Measurements from ENCODE around the gene IL1R2.
"Not testable (repeated sequence)": the region's sequence is repeated elsewhere in the genome, so short reads cannot be mapped to it uniquely, and the experiment has no call there.

Gene IL1R2

DNA sequence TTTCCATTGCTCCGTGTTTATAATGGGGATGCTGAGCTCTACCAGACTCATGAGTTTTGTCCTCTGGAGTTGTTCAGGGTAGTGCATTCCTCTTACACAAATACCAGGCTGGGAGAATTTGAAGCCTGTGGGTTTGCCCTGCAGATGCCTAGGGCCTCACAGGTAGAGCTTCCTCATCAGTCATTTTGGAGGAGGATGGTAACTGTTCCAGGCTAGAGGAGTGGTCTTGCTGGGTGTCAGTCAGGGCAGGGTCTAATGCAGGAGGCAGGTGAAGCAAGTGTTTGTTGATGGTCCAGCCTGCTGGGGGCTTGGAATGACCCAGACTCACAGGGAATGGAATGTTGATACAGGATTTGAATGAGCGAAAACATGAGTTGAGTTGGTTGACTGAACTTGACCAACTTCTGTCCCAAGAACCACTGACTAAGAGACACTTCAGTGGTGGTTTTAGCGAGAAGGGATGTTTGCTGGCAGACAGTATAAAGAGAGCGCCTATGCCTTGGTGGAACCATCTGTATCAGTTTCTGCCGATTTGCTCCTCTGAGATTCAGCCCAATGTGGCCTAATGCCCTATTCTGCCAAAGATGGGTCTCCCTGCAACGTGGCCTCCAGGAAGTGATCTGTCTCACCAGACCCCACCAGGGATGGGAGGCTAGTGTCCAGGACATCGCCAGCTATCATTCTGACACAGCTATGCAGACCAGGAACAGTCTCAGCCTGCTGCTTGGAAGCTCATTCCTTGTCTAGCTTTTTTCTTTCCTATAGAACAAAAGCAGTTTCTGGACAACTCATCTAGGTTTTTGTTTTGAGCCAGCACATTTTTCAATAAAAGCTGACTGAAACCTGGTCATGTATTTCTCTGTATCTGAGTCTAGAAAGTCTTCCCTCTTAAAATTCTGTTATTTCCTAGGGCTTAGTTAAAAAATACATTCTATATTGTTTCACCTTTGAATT lies 9.3 kb downstream of the IL1R2 start:
- no peak for DNase-seq

DNA sequence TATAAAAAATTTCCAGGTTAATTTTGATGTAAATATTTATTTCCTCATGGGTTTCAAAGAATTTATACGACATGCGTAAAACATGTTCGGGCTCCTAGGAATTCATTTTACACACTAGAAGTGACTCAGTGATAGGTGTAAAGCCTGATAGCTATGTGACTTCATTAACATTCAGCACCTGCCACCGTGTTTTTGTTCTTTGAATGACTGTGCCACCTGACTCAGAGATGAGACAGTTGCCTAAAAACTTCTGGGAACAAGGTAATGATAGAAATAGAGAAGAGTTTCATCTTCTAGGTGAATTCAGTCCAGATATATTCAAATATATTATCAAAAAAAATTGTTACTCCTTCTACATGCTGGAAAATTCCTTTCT lies 10.0 kb downstream of the IL1R2 start:
- no peak for DNase-seq

DNA sequence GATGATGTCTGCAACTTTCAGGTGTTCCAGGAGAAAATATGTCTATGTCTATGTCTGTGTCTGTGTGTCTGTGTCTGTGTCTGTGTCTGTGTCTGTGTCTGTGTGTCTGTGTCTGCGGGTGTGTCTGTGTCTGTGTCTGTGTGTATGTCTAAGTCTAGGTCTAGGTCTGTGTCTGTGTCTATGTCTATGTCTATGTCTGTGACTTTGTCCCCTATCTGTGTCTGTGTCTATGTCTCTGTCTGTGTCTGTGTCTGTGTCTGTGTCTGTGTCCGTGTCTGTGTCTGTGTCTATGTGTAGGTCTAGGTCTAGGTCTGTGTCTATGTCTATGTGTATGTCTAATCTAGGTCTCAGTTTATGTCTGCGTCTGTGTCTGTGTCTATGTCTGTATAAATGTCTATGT lies 10.5 kb downstream of the IL1R2 start:
- DNase-seq = no peak

DNA sequence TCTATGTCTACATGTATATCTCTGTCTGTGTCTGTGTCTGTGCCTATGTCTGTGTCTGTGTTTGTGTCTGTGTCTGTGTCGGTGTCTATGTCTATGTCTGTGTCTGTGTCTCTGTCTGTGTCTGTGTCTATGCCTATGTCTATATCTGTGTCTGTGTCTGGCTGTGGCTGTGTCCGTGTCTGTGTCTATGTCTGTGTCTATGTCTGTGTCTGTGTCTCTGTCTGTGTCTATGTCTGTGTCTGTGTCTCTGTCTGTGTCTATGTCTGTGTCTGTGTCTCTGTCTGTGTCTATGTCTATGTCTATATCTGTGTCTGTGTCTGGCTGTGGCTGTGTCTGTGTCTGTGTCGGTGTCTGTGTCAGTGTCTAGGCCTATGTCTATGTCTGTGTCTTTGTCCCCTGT lies 11.1 kb downstream of the IL1R2 start:
- DNase-seq = not testable (repeated sequence)

DNA sequence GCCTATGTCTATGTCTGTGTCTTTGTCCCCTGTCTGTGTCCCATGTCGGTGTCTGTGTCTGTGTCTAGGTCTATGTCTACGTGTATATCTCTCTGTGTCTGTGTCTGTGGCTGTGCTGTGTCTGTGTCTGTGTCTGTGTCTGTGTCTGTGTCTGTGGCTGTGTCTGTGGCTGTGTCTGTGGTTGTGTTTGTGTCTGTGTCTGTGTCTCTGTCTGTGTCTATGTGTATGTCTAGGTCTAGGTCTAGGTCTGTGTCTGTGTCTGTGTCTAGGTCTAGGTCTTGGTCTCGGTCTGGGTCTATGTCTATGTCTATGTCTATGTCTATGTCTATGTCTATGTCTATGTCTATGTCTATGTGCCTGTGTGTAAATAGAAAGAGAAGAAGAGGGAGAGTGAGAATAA lies 11.9 kb downstream of the IL1R2 start:
- DNase-seq = no peak

DNA sequence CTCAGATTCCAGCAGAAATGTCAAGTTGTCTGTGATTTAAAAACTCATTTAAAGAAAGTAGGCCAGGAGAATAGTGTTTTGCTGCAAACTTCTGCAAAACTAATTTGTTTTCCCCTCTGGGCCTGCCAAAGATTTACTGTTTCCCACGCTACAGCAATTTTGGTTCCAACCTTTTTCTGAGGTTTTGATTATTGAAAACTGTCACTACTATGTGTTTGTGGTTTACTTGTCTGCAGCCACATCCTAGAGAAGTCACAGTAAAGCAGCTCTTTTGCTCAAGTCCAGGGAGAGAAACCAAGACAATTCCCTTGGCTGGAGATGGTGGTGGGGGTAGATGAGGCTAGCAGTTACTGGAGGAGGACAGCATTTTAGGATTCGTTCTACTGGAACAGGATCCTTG lies 12.8 kb downstream of the IL1R2 start:
- no peak for DNase-seq

DNA sequence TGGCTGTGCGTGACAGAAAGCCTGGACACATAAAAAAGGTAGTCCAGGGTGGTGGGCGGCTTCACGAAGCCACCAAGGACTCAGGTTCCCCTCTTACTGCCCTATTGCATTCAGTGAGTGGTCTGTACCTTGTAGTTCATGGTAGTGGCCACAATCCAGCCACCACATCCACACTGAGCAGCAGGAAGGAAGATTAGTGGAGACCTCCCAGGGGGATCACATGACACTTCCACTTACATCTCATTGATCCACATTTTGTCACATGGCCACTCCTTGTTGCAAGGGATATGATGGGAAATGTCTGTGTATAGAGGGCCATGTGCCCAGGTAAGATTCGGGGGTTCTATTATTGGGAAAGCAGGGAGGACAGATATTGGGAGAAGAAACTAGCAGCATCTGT lies 13.7 kb downstream of the IL1R2 start:
- no peak for DNase-seq

DNA sequence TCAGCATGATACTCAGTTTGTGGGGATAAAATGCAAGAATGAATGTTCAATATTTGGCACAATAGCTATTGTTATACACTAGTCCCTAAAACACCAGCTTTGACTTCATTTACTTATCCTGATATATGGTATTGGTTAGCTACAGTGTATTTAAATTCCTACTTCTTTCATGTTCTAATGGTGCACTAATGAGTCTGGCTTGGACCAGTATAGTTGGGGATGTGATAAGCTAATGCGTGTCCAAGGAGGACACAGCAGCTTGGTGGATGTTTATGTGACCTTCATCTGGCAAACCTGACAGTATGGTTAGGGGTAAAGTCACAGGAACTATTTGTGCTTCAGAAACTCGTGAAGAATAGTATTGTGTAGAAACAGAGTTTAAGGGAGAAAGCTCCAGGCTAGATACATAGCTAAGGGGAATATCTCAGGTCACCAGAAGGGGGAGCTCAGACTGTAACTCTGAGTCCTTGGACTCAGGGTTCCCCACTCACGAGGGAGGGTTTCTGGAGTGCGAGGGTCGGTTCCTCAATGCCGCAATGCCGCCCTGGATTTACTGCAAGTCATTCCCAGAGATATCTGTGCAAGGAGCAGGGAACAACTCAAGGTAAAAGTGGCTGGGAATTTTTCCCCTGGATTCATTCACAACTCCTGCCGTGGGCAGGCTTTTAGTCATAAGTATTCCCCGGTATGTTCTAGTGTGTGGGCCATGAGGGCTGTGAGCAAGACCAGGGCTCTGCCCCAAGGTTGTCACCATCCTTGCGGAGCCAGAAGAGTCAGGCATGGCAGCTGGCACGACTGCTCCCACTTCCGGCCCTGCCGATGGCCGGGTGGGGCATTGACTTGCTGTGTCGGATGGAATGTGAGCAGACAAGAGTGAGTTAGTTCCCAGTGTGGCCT lies 14.5 kb downstream of the IL1R2 start:
- DNase-seq = no peak

DNA sequence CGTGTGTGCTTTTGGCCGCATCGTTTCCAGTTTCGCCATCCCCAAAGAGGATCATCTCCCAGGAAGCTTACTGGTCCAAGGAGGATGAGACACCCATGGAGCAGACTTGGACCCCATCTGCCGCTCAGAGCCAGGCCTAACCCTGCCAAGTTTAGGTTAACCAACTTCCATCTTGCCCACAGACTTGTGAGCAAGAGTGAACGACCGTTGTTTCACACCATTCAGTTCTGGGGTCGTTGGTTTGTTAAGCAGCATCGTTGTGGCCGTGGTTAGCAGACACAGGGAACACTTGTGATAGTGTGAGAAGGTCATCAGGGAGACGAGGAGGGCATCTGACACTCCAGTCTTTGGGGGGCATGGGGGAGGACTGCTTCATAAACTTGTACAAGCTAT lies 15.1 kb downstream of the IL1R2 start:
- no peak for DNase-seq

DNA sequence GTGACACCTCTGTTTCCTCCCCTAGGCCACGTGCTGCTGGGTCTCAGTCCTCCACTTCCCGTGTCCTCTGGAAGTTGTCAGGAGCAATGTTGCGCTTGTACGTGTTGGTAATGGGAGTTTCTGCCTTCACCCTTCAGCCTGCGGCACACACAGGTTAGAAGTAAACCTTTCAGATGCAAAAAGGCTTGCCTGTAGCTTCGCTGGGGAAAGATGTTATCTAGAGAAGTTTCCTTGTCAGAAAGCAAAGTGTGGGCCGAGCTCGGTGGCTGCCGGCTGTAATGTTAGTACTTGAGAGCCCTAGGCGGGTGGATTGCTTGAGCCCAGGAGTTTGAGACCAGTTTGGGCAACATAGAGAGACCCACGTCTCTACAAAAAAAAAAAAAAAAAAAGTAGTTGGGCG lies 16.7 kb downstream of the IL1R2 start:
- DNase-seq = no peak

DNA sequence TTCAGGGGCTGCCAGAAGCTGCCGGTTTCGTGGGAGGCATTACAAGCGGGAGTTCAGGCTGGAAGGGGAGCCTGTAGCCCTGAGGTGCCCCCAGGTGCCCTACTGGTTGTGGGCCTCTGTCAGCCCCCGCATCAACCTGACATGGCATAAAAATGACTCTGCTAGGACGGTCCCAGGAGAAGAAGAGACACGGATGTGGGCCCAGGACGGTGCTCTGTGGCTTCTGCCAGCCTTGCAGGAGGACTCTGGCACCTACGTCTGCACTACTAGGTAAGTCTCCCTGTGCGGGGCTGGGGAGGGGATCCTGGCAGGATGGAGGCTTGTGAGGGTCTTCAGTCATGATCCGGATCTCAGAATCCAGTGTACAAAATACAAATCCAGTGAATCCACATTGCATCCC lies 17.8 kb downstream of the IL1R2 start:
- DNase-seq = no peak

DNA sequence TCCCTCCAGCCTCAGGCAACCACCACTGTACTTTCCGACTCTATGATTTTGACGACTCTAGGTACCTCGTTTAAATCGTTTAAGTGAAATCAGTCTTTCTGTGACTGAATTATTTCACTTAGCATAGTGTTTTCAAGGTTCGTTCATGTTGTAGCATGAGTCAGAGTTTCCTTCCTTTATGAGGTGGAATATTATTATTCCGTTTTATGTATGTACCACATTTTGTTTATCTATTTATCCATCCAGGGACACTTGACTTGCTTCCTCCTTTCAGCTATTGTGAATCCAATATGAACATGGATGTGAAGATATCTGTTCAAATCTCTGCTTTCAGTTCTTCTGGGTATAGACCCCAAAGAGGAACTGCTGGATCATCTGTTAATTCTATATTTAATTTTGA lies 19.1 kb downstream of the IL1R2 start:
- DNase-seq = no peak

DNA sequence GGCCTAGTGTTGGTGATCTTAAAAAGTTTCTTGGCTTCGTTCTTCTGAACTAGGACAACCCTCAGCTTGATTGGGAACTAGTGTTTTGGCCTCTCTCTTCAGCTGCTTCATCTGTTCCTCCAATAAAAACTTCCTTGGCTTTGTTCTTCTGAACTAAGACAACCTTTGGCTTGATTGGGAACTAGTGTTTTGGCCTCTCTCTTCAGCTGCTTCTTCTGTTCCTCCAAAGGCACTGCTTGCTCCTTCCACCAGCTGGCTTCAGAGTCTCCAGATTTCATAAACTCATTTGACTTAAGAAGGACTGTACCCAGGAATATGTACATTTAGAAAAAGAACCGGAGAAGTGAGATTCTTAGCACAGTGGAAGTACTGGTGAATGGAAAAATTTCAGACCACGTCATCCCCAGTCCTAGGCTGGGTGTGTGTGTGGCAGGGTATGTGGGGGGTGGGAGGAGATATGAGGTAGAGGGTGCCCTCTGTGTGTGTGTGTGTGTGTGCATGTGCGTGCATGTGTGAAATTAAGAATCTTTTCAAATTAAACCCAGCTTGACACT lies 20.4 kb downstream of the IL1R2 start:
- DNase-seq = no peak

DNA sequence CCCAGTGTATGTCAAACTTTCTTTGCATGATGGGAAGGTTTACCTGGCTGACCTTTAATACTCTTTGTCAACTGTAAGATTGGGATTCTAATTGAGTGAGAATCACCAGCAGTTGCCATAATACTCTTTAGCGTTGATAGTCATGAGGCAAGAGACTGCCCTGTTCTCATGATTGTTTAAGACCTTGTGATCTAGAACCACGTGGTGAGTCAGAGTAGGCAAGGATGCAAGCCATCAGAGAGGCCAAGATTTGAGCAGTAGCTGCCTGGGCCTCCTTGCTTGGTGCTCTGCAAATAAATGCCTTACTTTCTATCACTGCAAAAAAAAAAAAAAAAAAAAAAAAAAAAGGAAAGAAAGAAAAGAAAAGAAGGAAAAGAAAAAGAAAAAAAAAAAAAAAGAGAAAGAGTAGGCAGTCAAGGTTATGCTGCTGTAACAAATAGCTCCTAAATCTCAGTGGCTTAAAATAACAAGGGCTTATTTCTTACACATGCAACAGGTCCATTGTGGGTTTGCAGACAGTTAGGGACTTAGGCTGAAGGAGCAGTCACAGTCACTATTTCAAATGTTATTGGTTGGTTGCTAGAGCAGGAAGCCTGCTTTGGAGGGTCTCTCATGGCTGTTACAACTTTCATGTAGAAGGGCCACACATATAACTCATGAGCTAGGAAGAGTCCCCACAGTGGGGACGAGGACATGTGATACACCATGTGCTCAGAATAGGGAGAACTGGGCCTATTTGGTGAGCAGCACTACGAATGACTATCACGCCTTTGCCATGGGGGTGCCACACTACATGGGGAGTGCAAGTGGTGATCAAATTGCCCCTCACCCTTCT lies 21.7 kb downstream of the IL1R2 start:
- DNase-seq = no peak

DNA sequence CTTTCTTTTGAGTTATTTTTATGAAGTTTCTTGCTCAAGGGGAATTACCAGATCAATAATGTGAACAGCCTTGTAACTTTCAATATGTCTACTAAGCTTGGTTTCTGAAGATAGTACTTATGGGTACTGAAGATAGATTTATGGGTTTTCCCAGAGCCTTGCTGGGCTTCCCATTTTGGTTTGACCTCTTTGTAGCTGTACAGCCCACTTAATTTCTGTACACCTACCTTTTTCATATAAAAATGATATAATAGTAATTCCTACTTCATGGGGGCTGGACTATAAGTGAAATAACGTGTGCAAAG lies 22.2 kb downstream of the IL1R2 start:
- DNase-seq = no peak

DNA sequence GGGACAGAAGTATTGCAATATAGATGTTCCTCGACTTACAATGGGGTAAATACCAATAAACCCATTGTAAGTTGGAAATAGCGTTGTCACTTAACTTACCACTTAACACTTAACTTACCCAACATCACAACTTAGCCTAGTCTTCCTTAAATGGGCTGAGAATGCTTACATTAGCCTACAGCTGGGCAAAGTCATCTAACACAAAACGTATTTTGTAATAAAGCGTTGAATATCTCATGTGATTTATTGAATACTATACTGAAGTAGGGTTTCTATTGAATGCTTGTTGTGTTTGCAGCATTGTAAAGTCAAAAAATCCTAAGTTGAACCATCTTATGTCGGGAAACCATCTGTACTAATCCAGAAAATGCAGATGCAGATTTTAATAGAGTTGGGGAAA lies 23.6 kb downstream of the IL1R2 start:
- no peak for DNase-seq

DNA sequence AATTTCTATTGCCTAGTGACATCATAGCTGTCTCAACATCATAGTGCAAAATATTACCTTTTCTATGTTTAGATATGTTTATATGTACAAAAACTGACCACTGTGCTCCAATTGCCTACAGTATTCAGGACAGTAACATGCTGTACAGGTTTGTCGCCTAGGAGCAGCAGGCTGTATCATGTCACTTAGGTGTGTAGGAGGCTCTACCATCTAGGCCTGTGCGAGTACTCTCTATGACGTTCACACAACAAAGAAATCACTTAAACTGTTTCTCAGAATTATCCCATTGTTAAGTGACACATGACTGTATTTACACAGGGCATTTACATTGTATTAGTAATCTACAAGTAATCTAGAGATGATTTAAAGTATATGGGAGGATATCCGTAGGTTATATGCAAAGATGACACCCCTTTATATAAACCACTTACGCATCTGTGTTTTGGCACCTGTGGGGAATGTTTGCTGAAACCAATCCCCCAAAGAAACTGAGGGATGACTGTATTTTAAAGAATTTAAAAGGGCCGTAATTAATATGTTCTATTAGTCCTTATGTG lies 24.7 kb downstream of the IL1R2 start:
- DNase-seq = no peak

DNA sequence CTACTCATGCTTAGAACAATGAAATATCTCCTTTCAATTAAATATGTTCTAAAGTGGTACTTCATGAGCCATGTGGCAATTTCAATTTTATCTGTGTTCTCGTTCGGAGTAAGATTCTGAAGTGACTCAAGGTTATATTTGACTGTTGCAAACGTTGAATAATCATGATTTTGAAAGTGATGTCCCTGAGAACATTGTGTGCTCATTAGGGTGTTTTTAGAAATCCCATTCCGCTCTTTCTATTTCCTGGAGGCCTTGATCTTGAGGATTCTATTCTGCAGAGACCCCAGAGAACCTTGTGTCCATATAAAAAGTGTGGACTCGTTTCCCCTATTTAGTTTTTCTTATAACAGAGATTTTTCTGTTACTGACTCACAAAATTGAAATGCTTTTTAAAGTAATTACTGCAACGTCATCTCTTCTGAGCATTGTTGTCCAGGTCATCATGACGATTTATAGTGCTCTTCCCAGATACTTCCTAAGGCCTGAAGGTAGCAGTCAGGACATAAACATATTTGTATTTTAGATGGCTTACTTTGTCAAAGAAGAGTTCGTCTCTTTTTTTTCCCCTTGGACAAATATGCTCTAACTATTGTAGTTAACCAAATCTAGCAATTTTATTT lies 27.2 kb downstream of the IL1R2 start:
- no peak for DNase-seq

DNA sequence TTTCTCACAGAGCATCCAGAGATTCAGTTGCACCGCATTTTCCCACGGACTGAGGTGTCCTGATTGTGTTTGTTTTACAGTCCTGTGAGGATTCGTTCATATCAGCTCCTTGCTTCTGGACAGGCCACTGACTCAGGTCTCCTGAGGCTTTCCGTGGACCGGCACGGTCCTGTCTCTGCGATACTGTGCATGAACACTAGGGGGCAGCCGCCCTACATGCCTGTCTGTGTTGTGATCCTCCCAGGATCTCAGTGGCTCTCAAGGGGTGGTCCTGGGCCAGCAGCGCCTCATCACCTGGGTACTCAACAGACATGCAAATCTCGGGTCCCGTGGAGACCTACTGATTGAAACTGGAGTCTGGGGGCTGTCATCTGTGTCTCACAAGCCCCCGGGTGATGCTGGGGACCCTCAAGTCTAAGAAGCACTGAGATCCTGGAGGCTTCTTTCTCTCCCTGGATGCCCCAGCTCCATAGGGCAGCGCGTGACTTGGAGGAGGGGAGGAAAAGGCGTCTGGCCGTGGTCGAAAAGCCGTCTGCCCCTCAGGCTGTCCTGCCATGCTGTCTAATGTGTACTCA lies 28.9 kb downstream of the IL1R2 start:
- DNase-seq = peak; percentile 87

DNA sequence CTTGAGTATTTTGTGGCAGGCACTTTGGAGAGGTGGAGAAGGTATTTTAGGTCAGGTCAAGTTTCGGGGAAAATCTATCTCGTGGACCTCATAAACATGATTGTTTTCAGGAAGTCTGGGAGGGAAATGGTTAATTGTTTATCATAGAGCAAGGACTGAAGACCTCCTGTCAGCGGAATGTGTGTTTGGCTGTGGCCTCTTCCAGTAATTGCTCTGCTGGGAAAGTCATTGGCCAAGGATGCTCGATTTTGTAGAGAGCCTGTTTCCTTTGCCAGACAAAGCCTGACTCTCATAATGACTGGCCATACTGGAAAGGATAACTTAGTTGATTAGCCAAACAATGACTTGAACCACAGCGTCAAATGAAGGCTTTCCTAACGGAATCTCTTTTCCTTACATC lies 30.0 kb downstream of the IL1R2 start:
- DNase-seq = no peak

DNA sequence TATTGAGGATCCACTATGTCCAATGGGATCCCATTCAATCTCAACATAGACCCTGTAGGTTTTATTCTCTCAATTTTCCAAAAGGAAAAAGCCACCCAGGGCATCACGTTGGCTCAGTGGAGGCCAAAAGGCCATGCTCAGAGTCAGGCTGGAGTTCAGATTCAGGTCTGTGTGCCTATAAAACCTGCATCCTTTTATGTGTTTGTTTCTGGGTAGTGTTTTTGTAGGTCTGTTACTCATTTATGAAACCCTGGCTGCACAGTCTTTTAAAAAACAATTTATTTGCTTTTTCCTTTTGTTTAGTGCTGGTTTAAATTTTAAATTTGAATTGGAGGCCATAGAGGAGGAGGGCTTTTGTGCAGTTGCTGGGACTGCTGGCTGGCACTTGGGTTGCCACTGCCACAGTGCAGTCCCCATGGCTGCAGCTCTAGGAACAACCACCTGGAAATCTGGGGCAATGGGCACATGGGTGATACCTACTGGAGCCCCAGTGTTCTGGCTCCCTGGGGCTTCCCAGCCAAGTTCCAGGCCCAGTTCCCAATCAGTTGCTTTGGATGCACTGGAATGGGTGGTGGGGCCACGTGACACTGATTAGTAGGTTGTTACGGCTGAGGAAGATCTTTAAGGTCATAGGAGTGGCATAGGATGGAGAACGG lies 31.3 kb downstream of the IL1R2 start:
- no peak for DNase-seq
